HG02970 (cell line): ENCODE measurements around the gene TWIST2.

Source experiments
- ATAC-seq: cut with Tn5 transposase; IDR thresholded peaks from one replicate; pipeline ENCODE4 v1.9.1; 2021; ENCODE audit warnings: mild to moderate bottlenecking, moderate library complexity, moderate number of reproducible peaks; ENCODE audit not compliant: unreplicated experiment, low FRiP score

TWIST2 gene

GRCh38 chr2:238835726-238836301 lies 12.1 kb upstream of the TWIST2 start:
- ATAC-seq: no peak

- no peak for ATAC-seq
Observed at GRCh38 chr2:238838786-238839327, 9.0 kb upstream of the TWIST2 start.

GRCh38 chr2:238839428-238839827 lies 8.5 kb upstream of the TWIST2 start:
- no peak for ATAC-seq

GRCh38 chr2:238841542-238842164 lies 6.2 kb upstream of the TWIST2 start:
- ATAC-seq: no peak

GRCh38 chr2:238843476-238843875 lies 4.4 kb upstream of the TWIST2 start:
- no peak for ATAC-seq

- no peak for ATAC-seq
Observed at GRCh38 chr2:238845583-238846377, 2.1 kb upstream of the TWIST2 start.

GRCh38 chr2:238846378-238846627 lies 1.6 kb upstream of the TWIST2 start:
- ATAC-seq: no peak

GRCh38 chr2:238846628-238847418 lies 1.1 kb upstream of the TWIST2 start:
- no peak for ATAC-seq

GRCh38 chr2:238847419-238847801 lies 475 bp upstream of the TWIST2 start:
- ATAC-seq: no peak

- no peak for ATAC-seq
Observed at GRCh38 chr2:238848691-238848975, 748 bp downstream of the TWIST2 start.

GRCh38 chr2:238848976-238849853 lies 1.3 kb downstream of the TWIST2 start:
- ATAC-seq: no peak

- ATAC-seq: no peak
Observed at GRCh38 chr2:238850091-238850490, 2.2 kb downstream of the TWIST2 start.

- ATAC-seq: no peak
Observed at GRCh38 chr2:238851026-238851425, 3.1 kb downstream of the TWIST2 start.

- no peak for ATAC-seq
Observed at GRCh38 chr2:238851761-238852160, 3.9 kb downstream of the TWIST2 start.

- ATAC-seq: no peak
Observed at GRCh38 chr2:238852206-238852869, 4.5 kb downstream of the TWIST2 start.

GRCh38 chr2:238853218-238853617 lies 5.3 kb downstream of the TWIST2 start:
- ATAC-seq: no peak

- no peak for ATAC-seq
Observed at GRCh38 chr2:238853721-238854120, 5.8 kb downstream of the TWIST2 start.

- no peak for ATAC-seq
Observed at GRCh38 chr2:238854246-238854645, 6.4 kb downstream of the TWIST2 start.

- no peak for ATAC-seq
Observed at GRCh38 chr2:238854699-238855229, 6.9 kb downstream of the TWIST2 start.
